HG03354 (cell line): Measurements from ENCODE around the gene ANAPC7.
"Not testable (repeated sequence)": the region's sequence is repeated elsewhere in the genome, so short reads cannot be mapped to it uniquely, and the experiment has no call there.

ENCODE experiments used
- ATAC-seq: cut with Tn5 transposase; IDR thresholded peaks from one replicate; pipeline ENCODE4 v1.9.1; 2021; ENCODE audit warnings: mild to moderate bottlenecking; ENCODE audit not compliant: unreplicated experiment, poor library complexity, severe bottlenecking

Gene ANAPC7

DNA sequence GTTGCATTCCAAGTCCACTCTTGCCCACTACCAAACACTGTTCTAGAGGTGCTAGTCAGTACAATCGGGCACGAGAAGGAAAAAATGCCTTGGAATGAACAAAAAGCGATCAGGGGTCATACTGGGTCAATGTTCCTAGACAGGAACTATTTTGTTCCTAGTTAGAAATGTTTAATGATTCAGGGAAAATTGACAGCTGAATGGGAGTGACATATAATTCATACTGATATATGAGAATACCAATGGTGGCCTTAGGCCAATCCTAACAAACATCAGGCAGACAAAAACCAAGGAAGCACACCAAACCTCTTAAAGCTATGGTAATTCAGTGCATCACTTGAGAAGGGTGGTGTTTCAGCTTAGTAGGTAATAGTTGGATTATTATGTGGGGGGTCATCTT is 51.1 kb downstream of the ANAPC7 start:
- no peak for ATAC-seq

DNA sequence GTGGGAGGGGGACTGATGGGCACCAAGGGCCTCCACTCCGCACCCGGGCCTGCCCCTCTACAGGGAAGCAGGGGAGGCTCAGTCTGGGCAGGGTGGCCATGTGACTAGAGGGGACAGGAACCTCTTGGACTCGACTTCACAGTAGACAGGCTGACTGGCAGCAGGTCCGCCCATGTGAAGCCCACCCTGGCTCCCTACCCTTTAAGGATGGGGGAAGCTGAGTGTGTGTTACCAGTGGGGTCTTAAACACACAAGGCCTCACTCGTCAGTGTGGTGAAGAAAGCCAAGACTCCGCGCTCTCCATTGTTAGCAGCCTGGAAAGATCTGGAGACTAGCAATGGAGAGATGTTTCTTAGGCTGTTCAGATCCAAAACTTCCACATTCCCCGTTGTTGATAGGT is 52.4 kb downstream of the ANAPC7 start:
- no peak for ATAC-seq

DNA sequence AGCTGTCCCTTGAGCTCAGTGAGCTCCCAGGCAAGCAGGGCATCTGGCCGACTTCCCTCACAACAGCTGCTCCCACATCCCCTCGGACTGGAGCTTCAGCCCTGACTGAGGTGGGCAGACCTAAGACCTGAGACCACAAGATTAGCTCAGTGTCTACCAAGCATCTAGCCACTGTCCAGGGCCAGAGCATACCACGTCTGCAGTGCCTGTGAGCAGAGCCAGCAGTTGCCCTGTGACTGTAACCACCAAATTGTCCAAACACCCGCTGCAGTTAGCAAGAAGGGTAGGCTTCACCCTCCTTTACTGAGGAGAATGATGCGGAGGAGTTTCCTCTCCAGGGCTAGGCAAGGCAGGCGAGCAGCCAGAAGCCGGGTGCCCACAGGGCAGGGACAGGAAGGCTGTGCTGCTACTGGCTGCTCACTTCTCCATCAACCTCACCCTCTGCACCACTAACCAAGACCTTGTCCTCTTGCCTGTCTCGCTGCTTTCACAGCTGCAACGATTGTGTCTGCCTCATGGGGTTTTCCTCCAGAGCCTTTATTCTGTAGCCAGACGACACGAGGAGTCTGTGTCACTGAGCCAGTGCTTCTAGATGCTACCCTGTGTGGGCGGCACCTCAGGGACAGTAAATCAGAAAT is 53.9 kb downstream of the ANAPC7 start:
- ATAC-seq: no peak

DNA sequence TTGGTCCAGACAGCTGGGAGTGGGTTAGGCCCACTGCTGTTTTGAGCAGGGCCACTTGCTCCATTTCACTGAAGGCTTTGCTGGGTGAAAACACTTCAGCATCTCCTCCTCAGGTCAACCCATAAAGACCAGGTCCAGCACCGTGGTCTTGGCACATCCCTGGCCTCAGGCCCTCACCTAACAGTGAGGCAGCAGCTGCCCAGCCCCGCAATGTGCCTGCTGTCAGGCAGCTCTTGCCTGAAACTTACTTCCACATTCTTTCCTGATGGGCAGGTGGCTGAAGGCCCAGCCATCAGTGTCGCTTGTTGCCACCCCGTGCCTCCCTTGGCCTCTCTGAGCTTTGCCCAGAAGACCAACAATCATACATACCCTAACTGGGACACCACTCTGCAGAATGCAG is 54.4 kb downstream of the ANAPC7 start:
- ATAC-seq: no peak

DNA sequence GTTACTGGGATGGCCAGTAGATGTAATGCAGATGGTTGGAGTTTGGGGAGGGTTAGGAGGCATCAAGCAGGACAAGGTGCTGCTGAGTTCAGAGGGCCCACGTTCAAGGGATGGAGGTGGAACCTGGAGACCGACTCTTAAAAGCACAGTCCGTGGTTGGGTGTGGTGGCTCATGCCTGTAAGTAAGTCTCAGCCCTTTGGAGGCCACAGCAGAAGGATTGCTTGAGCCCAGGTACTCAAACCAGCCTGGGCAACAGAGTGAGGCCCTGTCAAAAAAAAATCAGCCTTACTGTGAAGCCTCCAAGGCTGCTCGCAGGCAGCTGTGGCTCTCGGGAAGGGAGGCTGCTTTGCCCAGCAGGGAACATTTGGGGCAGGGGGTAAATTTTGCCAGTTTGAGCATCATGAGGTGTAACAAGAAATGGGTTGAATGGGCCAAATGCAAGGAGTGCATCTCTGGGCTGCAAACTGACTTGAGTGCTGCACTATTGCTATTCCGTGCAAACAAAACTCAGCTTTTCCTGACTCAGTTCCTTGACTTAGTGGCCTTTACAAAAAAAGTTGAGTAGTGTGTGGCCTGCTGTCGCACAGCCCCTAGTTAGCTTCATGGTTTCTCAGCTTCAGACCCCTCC is 55.0 kb downstream of the ANAPC7 start:
- no peak for ATAC-seq

DNA sequence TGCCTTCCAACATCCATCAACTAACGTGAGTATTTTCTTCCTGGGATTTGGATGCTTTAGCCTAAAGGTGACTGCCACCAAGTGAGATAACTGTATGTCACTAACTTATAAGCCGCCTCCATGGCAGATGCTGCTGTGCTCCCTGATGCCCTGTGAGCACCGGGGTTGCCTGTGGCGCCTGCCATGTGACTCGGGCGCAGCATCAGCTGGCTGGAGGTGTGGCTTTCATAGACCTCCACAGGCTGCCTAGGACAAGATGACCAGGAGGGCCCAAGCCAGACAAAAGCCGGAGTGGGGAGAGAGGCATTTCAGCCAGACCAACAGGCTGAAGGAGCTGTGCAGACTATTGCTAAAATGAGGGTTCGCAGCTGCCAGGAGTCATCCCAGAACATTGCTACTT is 55.7 kb downstream of the ANAPC7 start:
- no peak for ATAC-seq

DNA sequence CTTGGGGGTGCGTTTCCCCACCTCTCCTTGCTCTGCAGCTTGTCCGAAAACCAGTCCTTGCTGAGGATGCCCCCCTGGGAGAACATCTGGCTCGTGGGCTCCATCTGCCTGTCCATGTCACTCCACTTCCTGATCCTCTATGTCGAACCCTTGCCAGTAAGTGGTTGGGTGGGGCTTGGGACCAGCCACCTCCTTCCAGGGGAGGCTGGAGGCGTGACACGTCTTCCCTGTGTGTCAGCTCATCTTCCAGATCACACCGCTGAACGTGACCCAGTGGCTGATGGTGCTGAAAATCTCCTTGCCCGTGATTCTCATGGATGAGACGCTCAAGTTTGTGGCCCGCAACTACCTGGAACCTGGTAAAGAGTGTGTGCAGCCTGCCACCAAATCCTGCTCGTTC is 57.5 kb downstream of the ANAPC7 start:
- no peak for ATAC-seq

DNA sequence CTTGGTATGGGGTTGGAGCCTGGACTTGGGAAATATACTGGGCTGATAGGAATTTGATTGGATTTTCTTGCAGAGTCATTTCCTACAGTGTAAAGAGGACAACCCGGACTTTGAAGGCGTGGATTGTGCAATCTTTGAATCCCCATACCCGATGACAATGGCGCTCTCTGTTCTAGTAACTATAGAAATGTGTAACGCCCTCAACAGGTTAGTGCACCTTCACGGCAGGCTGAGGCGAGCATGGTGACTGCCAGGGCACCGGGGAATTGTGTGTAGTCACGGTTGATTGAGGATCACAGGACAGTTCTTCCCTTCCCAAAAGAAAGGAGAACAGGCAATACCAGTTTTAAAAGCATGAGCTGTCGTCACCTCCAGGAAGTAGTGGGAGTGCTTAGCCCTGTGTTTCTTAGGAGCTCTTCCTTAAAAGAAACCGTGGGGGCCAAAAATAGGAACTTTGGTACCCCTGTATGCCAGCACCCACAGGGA is 58.3 kb downstream of the ANAPC7 start:
- ATAC-seq: no peak

DNA sequence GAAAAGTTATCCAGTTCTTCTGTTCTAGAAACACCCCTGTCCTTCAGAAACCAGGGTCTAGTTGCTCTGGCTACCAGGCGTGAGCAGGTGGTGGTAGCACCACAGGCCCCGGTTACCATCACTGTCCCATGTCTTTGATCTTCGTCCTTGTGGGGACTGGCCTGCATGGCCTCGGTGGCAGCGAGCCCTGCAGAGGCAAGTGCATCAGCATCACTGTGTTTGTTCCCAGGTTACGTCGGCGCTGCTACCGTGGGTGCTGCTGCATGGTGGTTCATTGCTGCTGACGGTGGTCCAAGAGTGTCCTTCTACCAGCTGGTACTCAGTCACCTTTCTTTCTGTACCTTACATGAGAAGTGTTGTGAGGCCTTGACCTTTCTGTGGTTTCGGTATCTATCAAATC is 58.9 kb downstream of the ANAPC7 start:
- ATAC-seq: no peak

DNA sequence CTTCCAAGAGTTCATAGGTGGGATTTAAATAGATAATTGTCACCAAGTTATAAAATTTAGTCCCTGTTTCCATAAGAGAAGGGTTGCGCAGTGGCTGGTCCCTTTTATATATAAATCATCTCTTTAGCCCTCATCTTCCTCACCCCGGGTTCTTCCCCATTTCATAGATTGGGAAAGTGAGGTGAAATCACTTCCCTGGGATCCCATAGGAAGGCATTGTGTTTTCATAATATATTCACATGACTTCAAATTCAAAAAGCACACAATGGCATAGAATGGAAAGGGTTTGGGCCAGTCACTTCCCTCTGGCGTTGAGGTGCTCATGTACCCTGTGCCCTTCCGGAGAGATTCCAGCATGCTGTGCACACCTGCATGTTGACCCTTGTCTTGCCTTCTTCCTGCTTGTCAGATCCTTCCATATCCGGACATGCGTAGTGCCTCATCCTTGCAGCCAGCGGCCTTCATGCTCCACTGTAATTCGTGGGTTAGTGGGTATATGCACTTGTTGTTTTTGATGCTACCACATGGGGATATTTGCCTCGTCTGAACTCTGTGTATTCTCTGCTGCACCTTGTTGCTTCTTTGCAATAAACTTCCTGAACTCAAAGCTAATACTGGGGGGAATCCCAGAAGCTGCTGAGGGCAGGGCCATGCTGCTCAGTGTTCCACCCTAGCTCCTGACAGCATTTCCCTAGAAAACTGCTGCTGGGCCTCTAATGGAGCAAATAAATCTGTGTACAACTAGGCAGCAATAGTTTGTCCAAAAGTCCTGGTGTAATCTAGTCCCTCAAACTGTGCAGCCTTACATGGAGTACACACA is 59.6 kb downstream of the ANAPC7 start:
- ATAC-seq: no peak

DNA sequence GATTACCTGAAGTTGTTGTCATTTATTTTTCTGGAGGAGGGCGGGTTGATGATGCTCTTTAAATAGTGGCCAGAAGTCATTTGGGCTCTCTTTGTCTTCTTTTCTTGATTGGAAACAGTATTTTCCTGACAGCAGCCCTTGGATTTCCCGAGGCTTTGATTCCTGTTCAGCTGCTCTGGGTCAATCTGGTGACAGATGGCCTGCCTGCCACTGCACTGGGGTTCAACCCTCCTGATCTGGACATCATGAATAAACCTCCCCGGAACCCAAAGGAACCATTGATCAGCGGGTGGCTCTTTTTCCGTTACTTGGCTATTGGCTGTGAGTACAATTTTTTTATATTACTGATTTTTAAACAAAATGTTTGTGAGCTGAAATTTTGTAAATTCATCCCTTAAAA is 60.4 kb downstream of the ANAPC7 start:
- no peak for ATAC-seq

DNA sequence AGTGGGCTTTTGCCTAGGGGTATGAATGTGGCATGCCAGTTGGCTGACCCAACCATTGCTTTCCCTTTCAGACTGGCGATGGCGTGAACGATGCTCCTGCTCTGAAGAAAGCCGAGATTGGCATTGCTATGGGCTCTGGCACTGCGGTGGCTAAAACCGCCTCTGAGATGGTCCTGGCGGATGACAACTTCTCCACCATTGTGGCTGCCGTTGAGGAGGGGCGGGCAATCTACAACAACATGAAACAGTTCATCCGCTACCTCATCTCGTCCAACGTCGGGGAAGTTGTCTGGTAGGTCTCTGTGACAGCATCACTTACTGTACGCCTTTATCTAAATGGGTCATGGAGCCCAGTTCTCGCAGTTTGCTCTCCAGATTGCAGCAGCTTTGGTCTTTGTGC is 61.4 kb downstream of the ANAPC7 start:
- ATAC-seq: no peak

DNA sequence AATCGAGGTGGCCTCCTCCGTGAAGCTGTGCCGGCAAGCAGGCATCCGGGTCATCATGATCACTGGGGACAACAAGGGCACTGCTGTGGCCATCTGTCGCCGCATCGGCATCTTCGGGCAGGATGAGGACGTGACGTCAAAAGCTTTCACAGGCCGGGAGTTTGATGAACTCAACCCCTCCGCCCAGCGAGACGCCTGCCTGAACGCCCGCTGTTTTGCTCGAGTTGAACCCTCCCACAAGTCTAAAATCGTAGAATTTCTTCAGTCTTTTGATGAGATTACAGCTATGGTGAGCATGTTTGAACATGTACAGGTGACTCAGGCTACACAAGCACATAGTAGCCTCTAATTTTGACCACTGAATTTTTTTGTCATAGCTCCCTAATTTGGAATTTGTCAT is 62.8 kb downstream of the ANAPC7 start:
- ATAC-seq: no peak

DNA sequence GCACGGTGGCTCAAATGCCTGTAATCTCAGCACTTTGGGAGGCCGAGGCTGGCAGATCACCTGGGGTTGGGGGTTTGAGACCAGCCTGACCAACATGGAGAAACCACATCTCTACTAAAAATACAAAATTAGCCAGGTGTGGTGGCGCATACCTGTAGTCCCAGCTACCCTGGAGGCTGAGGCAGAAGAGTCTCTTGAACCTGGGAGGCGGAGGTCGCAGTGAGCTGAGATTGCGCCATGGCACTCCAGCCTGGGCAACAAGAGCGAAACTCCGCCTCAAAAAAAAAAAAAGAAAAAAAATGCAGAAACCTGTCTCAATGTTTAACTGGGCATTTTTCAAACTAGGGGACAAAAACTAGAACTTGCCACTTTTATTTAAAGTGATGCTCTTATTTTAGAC is 63.2 kb downstream of the ANAPC7 start:
- not testable (repeated sequence) for ATAC-seq

DNA sequence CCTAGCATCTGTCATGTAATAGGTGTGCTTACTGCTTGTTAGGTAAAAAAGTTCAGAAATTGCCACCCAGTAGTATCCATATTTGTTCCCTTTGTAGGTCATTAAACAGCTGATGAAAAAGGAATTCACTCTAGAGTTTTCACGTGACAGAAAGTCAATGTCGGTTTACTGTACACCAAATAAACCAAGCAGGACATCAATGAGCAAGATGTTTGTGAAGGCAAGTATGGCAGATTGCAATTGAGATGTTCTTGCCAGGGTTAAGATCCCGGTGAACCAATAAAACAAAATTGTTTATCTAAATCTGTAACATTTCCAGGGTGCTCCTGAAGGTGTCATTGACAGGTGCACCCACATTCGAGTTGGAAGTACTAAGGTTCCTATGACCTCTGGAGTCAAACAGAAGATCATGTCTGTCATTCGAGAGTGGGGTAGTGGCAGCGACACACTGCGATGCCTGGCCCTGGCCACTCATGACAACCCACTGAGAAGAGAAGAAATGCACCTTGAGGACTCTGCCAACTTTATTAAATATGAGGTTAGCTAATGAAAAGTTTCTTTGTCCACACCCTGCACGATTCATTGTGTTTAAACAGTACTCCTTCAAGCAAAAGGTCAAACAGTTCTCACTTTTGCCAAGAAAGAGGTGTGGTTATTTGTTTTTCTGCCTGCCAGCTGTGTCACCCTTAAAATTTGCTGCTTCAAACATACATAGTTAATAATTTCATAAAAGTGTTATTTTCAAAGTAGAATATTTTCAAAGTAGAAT is 64.1 kb downstream of the ANAPC7 start:
- no peak for ATAC-seq

DNA sequence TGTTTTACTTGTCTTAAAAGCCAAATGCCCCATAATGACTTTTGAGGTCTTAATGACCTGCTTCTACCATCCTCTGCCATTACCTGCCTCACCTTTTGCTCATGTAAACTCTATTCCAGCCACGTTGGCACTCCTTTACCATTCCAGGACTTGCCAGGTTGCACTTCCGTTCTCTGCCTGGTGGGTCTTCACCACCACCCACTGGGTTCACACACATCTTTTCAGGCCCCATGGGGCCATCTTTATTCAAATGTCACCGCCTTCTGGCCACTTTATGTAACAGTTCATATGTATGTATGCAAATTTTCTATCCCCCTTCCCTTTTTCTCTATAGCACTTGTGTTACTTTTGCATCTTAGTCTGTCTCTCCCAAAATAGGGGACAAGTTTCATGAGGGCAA is 64.8 kb downstream of the ANAPC7 start:
- ATAC-seq: no peak

DNA sequence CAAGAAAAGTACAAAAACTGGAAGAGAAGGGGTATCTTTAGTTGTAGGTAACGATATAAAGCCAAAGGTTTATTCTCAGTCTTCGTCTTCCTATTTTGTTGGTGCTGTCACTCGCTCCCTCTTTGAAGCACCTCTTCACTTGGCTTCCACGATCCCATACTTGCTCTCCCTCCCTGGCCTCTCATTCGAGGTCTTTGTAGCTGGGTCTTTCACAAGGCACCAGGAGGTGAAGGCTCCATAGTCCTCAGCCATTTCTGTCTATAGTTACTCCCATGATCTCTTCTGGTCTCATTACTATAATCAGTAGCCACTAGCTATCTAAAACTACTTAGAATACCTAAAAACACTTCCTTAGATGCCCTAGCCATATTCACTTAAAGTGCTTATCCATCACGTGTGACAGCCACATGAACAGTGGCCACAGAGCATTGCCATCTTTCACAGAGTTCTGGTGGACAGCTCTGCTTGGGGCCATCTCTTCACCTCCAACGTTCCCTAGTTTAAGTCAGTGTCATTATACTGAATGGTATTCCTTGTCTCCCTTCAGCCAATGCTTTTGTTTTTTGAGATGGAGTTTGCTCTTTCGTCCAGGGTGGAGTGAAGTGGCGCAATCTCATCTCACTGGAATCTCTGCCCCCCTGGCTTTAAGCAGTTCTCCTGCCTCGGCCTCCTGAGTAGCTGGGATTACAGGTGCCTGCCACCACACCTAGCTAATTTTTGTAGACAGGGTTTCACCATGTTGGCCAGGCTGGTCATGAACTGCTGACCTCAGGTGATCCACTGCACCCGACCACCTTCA is 65.4 kb downstream of the ANAPC7 start:
- no peak for ATAC-seq

DNA sequence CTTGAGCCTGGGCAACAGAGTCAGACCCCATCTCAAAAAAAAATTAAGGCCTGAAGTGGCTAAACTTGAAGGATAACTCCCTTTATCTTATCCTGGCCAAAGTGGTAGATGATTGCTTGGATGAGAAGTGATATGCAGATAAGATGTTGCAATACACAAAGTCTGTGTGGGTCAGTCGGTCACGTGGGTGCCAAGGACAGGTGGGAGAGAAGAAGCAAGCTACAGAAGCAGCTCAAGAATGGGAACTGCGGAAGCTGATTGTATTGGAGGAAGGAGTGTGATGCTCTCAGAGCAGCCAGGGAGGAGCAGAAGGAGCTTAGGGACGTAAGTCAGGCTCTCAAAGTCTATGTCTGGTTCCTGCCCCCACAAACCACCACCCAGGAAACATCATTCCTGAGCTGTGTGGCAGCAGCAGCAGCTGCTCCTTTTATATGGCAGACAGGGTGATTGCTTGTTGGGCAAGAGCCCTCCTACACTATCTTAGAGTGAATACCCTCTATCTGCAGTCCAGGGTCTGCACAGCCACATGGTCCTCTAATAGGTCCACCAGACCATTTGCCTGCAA is 67.9 kb downstream of the ANAPC7 start:
- ATAC-seq: no peak

DNA sequence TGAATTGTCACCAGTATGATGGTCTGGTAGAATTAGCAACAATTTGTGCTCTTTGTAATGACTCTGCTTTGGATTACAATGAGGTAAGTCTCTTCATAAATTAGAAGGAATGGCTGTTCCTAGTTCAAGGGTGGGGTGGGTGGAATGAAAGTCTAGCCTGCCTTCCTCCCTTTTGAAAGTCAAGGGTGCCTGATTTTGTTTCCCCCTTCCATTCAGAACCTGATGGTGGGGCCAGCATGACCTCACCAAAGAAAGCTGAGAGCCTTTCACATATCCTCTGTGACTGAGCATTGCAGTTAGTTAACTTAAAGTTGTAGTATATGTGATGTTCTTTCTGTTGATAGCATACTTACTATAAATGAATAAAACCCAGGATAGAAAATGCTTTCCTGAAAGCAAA is 70.3 kb downstream of the ANAPC7 start:
- no peak for ATAC-seq
